CD4-positive, alpha-beta T cell (primary cell): Measurements from ENCODE around the gene APBB1. TPM values are rescaled to one million over a fixed set of nuclear protein-coding genes. Genes with fewer than 3 reads are reported as not detected.

Source experiments
- ATAC-seq: fragments of 200-7000 bp; cut with Tn5 transposase; one replicate; pipeline ENCODE4 v1.10.0; 2022; ENCODE audit warnings: mild to moderate bottlenecking; ENCODE audit not compliant: poor library complexity
- CTCF ChIA-PET: fragments of 350-600 bp; sonication (Branson Sonifier 250); formaldehyde crosslinking; loops from one replicate; lab custom pipeline; 2021; ENCODE audit warnings: antibody characterized with exemption, inconsistent platforms; lab: Charles Lee
- POLR2A ChIA-PET: fragments of 350-600 bp; sonication (Branson Sonifier 250); formaldehyde crosslinking; loops from one replicate; lab custom pipeline; 2021; ENCODE audit warnings: antibody characterized with exemption, inconsistent platforms; lab: Charles Lee
- DNase-seq, 14 experiments: peaks; one replicate each; pipeline ENCODE4 v3.0.0-alpha.2; 2013 to 2020; ENCODE audit warnings: mixed read lengths in 2 of 14
- H3K27ac ChIP-seq, 2 donors: one replicate each; pipeline versions ENCODE4 v1.5.1 to v1.7.0; 2013; ENCODE audit warnings: low read length in 2 of 2, low read depth in 1 of 2, mild to moderate bottlenecking in 1 of 2
- H3K27me3 ChIP-seq, 2 experiments: 1 replicate in 1 of 2; 2 replicates in 1 of 2; pipeline versions ENCODE4 v1.6.1 to v1.7.0; 2013; ENCODE audit warnings: low read length in 2 of 2, control low read depth in 1 of 2, mild to moderate bottlenecking in 1 of 2, moderate library complexity in 1 of 2; ENCODE audit not compliant: insufficient read depth in 2 of 2, control insufficient read depth in 1 of 2
- H3K36me3 ChIP-seq: one replicate; pipeline ENCODE4 v1.6.1; 2013; ENCODE audit warnings: low read length, control low read depth; ENCODE audit not compliant: insufficient read depth
- H3K4me1 ChIP-seq: one replicate; pipeline ENCODE4 v1.6.1; 2013; ENCODE audit warnings: low read length, control low read depth; ENCODE audit not compliant: insufficient read depth
- H3K4me3 ChIP-seq: one replicate; pipeline ENCODE4 v1.5.1; 2013; ENCODE audit warnings: mild to moderate bottlenecking, low read length, moderate library complexity
- H3K9me3 ChIP-seq, 2 experiments: 1 replicate in 1 of 2; 2 replicates in 1 of 2; pipeline versions ENCODE4 v1.6.1 to v1.7.0; 2013; ENCODE audit warnings: low read length in 2 of 2, mild to moderate bottlenecking in 2 of 2, control low read depth in 1 of 2, moderate library complexity in 1 of 2; ENCODE audit not compliant: control insufficient read depth in 1 of 2, insufficient read depth in 1 of 2
- H3K27ac Mint-ChIP-seq: one replicate; pipeline ENCODE4 v1.8.0; 2020; ENCODE audit warnings: mixed read lengths
- H3K27me3 Mint-ChIP-seq: one replicate; pipeline ENCODE4 v1.8.0; 2021; ENCODE audit warnings: mixed read lengths
- H3K36me3 Mint-ChIP-seq: one replicate; pipeline ENCODE4 v1.8.0; 2021; ENCODE audit warnings: low read depth, mixed read lengths
- H3K4me1 Mint-ChIP-seq: one replicate; pipeline ENCODE4 v1.8.0; 2021; ENCODE audit warnings: low read depth, mixed read lengths
- H3K4me3 Mint-ChIP-seq: one replicate; pipeline ENCODE4 v1.8.0; 2020; ENCODE audit warnings: mild to moderate bottlenecking, mixed read lengths
- H3K9me3 Mint-ChIP-seq: one replicate; pipeline ENCODE4 v1.8.0; 2020; ENCODE audit warnings: mixed read lengths
- CTCF ChIP-seq: fragments of 200-600 bp; IDR thresholded peaks from one replicate; pipeline ENCODE4 v1.8.0; 2022; ENCODE audit warnings: antibody characterized with exemption, mild to moderate bottlenecking
- intact Hi-C, 2 experiments: fragments of 100-400 bp; cut with DNase I in 1 of 2; cut with micrococcal nuclease in 1 of 2; formaldehyde crosslinking; loops; one replicate each; pipeline versions ENCODE4 v1.15.1 to v1.9.0; 2023 to 2025; cut with DNase I, micrococcal nuclease
- total RNA-seq, 174 experiments: library from RNA in 2 of 174; stranded (reverse) in 2 of 174; gene quantifications; one replicate each; pipeline ENCODE4 v1.2.3 and lab custom pipeline; 2021 to 2026

APBB1 gene
- total RNA-seq, 2 experiments from 2014 or later = 182 to 184 TPM

- Histone ChIP-seq H3K36me3 (no peaks in the 10 kb centered on the region), H3K4me1 (no peaks in the 10 kb centered on the region), H3K4me3 (no peak overlapping the region), H3K9me3 (no peaks in the 10 kb centered on the region), H3K27me3 (peaks cover 0 to 2% of the 10 kb centered on the region in 2 experiments), H3K27ac (no peak overlapping the region)
- ATAC-seq (peak; percentile 89), DNase-seq (peak; percentile 42 to 77 (median 56))
- peak; percentile 62 for TF ChIP-seq CTCF
- Mint-ChIP-seq H3K27me3 (no peaks in the 10 kb centered on the region), H3K4me3 (no peak overlapping the region), H3K27ac (no peak overlapping the region), H3K9me3 (no peaks in the 10 kb centered on the region), H3K4me1 (peaks cover 4% of the 10 kb centered on the region), H3K36me3 (no peaks in the 10 kb centered on the region)
- CTCF ChIA-PET = interaction anchor here (0.6 to 2.1 kb wide), 12 partner anchors 9 to 127 kb away, joined by 3 to 13 read pairs (median 3); no protein-coding TSS in a partner anchor
- POLR2A ChIA-PET = interaction anchor here (1.0 to 1.2 kb wide), 4 partner anchors 16 to 343 kb away, joined by 3 to 6 read pairs (median 4); no protein-coding TSS in a partner anchor
- intact Hi-C loops = no loop called here
These were observed 55.8 kb downstream of the APBB1 start for GRCh38 chr11:6362873-6363678.

- H3K27me3 Mint-ChIP-seq = no peaks in the 10 kb centered on the region
- POLR2A ChIA-PET = interaction anchor here (1.0 to 1.1 kb wide), 3 partner anchors 17 to 111 kb away, joined by 4 to 6 read pairs (median 4); no protein-coding TSS in a partner anchor
These were observed 56.6 kb downstream of the APBB1 start for GRCh38 chr11:6362185-6362872.

More at GRCh38 chr11:6362185-6362872, 56.6 kb downstream of the APBB1 start:
- no peaks in the 10 kb centered on the region for H3K4me1 ChIP-seq
- Mint-ChIP-seq H3K36me3 (no peaks in the 10 kb centered on the region), H3K4me1 (peaks cover 4% of the 10 kb centered on the region), H3K27ac (no peak overlapping the region), H3K4me3 (no peak overlapping the region), H3K9me3 (no peaks in the 10 kb centered on the region)
- no peak for DNase-seq
- no peak for TF ChIP-seq CTCF
- H3K27me3 ChIP-seq = peaks cover 0 to 2% of the 10 kb centered on the region in 2 experiments
- H3K36me3 ChIP-seq = no peaks in the 10 kb centered on the region
- no peaks in the 10 kb centered on the region for H3K9me3 ChIP-seq
- H3K27ac ChIP-seq = no peak overlapping the region
- intact Hi-C loops = no loop called here
- H3K4me3 ChIP-seq = no peak overlapping the region
- ATAC-seq = no peak
- CTCF ChIA-PET = interaction anchor here (0.6 to 2.1 kb wide), 12 partner anchors 8 to 128 kb away, joined by 3 to 13 read pairs (median 3); no protein-coding TSS in a partner anchor
